Renal cortical epithelial cell (primary cell): Measurements from ENCODE around the gene PRR15. TPM values are rescaled to one million over a fixed set of nuclear protein-coding genes. Genes with fewer than 3 reads are reported as not detected.

Source experiments
- DNase-seq: peaks from one replicate; pipeline ENCODE4 v3.0.0-alpha.2; 2011; ENCODE audit warnings: low read depth
- total RNA-seq: library from RNA; depleted of rRNA; stranded (reverse); fragments of >200 nt; gene quantifications from 2 replicates; pipeline ENCODE4 v1.2.3, GENCODE V29; 2014

The PRR15 gene
- total RNA-seq, 1 donor from 2014 or later = 11.2 TPM

DNA sequence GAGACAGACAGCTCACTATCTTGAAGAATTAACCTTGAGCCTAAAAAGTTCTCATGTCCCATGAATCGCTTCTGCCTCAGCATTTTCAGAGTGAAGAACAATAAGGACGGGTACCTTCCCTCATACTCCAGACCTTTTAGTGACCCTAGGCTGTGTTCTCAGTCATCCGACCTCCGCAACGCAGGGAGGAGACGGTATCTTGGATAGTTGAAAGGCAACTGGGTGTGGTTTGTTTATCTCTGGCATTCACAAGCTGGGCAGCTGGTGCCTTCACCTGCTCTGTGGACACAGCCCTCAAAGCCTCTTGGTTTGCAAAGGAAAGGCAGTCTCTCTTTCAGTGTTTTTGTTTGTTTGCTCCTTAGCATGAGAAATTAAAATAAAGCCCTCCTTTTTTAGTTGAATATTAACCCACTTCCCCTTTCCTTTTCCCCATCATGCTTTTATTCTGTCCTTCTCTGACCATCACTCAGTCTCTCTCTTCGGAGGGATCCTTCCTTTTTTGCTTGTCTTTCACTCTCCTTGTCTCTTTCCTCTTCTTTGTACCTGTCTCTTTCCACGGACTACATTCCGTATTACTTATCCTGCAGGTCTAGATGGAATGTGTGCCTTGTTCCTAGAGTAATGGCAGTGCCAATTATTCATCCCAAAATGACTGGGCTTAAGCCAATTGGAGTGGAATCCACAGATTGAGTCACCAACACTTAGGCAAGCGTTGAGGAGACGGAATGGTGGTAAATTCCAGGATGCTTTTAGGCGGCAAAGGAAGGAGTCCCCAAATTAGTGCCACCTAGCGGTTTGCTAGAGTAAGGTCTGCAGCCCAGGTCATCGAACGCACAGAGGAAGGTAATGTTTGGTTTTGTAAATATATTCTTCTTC, 45.8 kb downstream of the PRR15 start:
- peak; percentile 66 for DNase-seq

DNA sequence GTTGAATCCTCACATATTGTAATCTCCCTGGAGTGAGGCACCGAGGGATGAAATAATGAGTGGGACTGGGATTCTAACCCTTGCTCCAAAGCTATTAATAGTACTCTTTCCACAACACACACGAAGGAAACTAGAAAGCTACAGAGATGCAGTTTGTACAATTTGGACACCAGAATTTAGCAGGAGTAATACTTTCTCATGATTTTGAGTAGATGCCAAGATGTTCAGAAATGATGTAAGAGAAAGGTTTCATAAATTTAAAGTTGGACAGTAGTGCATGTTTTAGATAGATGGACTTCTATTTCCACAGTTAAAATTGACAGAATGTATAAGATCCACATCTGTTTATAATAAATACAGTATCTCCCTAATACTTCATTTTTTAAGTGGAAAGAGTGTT, 46.5 kb downstream of the PRR15 start:
- no peak for DNase-seq

DNA sequence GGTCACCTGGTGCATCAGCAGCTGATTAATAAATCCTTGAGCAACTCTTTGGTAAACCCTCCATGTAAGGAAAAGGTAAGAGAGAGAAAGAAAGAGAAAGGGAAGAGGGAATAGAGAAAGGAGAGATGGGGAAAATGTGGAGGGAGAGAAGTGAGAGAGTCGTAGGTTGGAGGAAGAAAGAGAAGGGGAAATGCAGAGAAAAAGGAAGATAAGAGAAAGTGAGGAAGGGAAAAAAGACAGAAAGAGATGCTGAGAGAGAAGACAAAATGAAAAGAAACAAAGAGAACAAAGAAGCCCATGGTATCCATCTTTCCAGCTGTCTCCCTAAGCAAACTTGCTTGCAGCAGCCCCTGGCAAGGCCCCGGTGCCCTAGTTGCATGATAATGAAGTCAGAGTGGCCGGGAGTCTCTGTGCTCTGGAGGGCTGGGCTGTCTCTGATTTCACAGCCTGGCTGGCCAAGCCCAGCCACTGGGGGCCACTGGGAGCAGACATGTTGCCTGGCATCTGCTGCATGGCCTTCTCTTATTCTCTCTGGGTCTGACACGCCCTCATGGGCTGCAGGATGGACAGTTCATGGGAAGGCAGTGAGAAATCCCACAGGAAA, 48.4 kb downstream of the PRR15 start:
- no peak for DNase-seq

DNA sequence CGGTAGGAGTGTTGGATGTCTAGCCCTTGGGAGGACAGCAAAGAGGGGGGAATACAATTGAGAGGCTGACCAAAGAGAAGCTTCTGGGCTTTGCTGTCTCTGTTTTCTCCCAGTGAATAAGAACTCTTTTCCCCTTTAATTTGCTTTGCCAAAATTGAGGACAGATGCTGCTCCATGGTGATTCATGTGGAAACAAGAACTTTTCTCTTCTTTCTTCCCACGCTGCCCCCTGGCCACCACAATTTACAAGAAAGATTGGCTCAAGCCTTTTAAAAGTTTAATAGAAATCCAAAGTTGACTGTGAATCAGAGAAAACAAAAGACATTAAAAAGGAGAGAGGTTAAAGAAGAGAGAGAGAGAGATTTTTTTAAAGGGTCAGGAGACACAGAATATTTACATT, 49.0 kb downstream of the PRR15 start:
- no peak for DNase-seq

DNA sequence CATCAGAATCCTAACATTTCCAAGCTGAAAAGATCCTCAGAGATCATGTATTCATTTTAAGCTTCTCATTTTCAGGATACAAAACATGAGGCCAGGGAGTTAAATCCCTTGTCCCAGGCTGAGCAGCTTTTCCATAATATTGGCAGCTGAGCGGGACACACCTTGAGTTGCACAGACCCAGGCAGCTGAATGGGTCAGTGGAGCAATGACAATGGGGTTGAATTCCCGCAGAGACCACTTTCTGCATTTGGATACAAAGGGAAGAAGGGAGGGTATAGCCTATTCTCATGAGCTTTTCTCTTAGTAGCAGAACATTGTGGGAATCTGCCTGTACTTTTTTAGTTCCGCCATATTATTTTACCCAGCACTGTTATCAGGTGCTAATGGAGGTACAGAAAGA, 49.5 kb downstream of the PRR15 start:
- DNase-seq = no peak

DNA sequence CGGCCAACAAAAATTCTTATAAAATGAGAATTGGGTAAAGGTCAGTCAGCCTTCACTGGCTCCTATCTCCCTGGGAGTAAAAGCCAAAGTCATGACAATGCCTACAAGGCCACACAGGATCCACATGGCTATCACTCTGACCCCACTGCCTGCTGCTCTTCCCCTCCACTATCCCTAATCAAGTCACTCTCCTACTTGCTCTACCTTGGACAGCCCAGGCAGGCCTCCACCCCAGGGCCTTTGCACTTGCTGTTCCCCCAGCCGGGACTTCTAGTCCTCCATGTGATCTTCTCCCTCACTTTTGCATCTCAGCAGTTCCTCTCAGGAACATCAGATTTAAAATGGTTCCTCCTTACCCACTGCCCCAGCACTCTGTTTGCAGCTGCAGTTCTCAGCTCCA, 50.6 kb downstream of the PRR15 start:
- DNase-seq = no peak

Other genes starting within 250 kb of the PRR15 start
- 0.35 TPM in 1 of 2 replicates, not detected in the other for gene WIPF3, start 242.7 kb downstream of the PRR15 start, total RNA-seq